ENCODE data around the gene GLI2. TPM values are rescaled to one million over a fixed set of nuclear protein-coding genes. Genes with fewer than 3 reads are reported as not detected.

Gene GLI2
- total RNA-seq, 2 experiments from 2014 or later: not detected

GRCh38 chr2:120700659-120701058 lies 35.0 kb upstream of the GLI2 start:
- H3K4me3 Mint-ChIP-seq: no peak overlapping the region
- DNase-seq: no peak
- no peaks in the 10 kb centered on the region for H3K9me3 Mint-ChIP-seq (ENCODE audit: low read depth)
- ChIA-PET CTCF (no interaction called here), POLR2A (no interaction called here)
- intact Hi-C loops (cut with DNase I, micrococcal nuclease): no loop called here
- H3K36me3 Mint-ChIP-seq (ENCODE audit: low read depth): no peaks in the 10 kb centered on the region
- ATAC-seq: no peak
- H3K4me1 Mint-ChIP-seq: peaks cover 2% of the 10 kb centered on the region
- peaks cover 15% of the 10 kb centered on the region for H3K27me3 Mint-ChIP-seq
- H3K27ac Mint-ChIP-seq: no peak overlapping the region

GRCh38 chr2:120701096-120701495 lies 34.6 kb upstream of the GLI2 start:
- CTCF ChIA-PET: no interaction called here
- Mint-ChIP-seq H3K9me3 (ENCODE audit: low read depth) (no peaks in the 10 kb centered on the region), H3K4me1 (no peaks in the 10 kb centered on the region), H3K36me3 (ENCODE audit: low read depth) (no peaks in the 10 kb centered on the region), H3K27me3 (peaks cover 13% of the 10 kb centered on the region), H3K27ac (no peak overlapping the region), H3K4me3 (no peak overlapping the region)
- POLR2A ChIA-PET: no interaction called here
- intact Hi-C loops (cut with DNase I, micrococcal nuclease): no loop called here
- no peak for ATAC-seq
- no peak for DNase-seq

- ChIA-PET POLR2A (no interaction called here), CTCF (no interaction called here)
- Mint-ChIP-seq H3K27ac (no peak overlapping the region), H3K36me3 (ENCODE audit: low read depth) (no peaks in the 10 kb centered on the region), H3K9me3 (ENCODE audit: low read depth) (no peaks in the 10 kb centered on the region), H3K27me3 (peaks cover 10% of the 10 kb centered on the region), H3K4me3 (no peak overlapping the region), H3K4me1 (no peaks in the 10 kb centered on the region)
- DNase-seq: no peak
- no peak for ATAC-seq
- intact Hi-C loops (cut with DNase I, micrococcal nuclease): no loop called here
Measured at GRCh38 chr2:120701499-120701898, 34.2 kb upstream of the GLI2 start.

GRCh38 chr2:120702061-120702460 lies 33.6 kb upstream of the GLI2 start:
- H3K36me3 Mint-ChIP-seq (ENCODE audit: low read depth): no peaks in the 10 kb centered on the region
- peaks cover 7% of the 10 kb centered on the region for H3K27me3 Mint-ChIP-seq
- no peaks in the 10 kb centered on the region for H3K9me3 Mint-ChIP-seq (ENCODE audit: low read depth)
- CTCF ChIA-PET: no interaction called here
- no peak overlapping the region for H3K27ac Mint-ChIP-seq
- POLR2A ChIA-PET: no interaction called here
- intact Hi-C loops (cut with DNase I, micrococcal nuclease): no loop called here
- ATAC-seq (no peak), DNase-seq (no peak)
- no peaks in the 10 kb centered on the region for H3K4me1 Mint-ChIP-seq
- no peak overlapping the region for H3K4me3 Mint-ChIP-seq

GRCh38 chr2:120702801-120703200 lies 32.9 kb upstream of the GLI2 start:
- H3K27me3 Mint-ChIP-seq: peaks cover 2% of the 10 kb centered on the region
- CTCF ChIA-PET: no interaction called here
- no peak overlapping the region for H3K4me3 Mint-ChIP-seq

GRCh38 chr2:120703330-120703994 lies 32.2 kb upstream of the GLI2 start:
- Mint-ChIP-seq H3K36me3 (ENCODE audit: low read depth) (no peaks in the 10 kb centered on the region), H3K27ac (no peak overlapping the region), H3K4me1 (no peaks in the 10 kb centered on the region), H3K9me3 (ENCODE audit: low read depth) (no peaks in the 10 kb centered on the region), H3K4me3 (no peak overlapping the region), H3K27me3 (peaks cover 4% of the 10 kb centered on the region)
- DNase-seq (no peak), ATAC-seq (no peak)
- POLR2A ChIA-PET: no interaction called here
- CTCF ChIA-PET: interaction anchor here (1.3 kb wide), 1 partner anchor 16 kb away, joined by 4 read pairs; no protein-coding TSS in a partner anchor
- intact Hi-C loops (cut with DNase I, micrococcal nuclease): no loop called here

More at GRCh38 chr2:120702801-120703200, 32.9 kb upstream of the GLI2 start:
- POLR2A ChIA-PET: no interaction called here
- Mint-ChIP-seq H3K9me3 (ENCODE audit: low read depth) (no peaks in the 10 kb centered on the region), H3K4me1 (no peaks in the 10 kb centered on the region), H3K36me3 (ENCODE audit: low read depth) (no peaks in the 10 kb centered on the region), H3K27ac (no peak overlapping the region)
- DNase-seq (no peak), ATAC-seq (no peak)
- intact Hi-C loops (cut with DNase I, micrococcal nuclease): no loop called here

- DNase-seq (no peak), ATAC-seq (no peak)
- Mint-ChIP-seq H3K27me3 (peaks cover 2% of the 10 kb centered on the region), H3K4me1 (no peaks in the 10 kb centered on the region), H3K4me3 (no peak overlapping the region), H3K27ac (no peak overlapping the region), H3K36me3 (ENCODE audit: low read depth) (no peaks in the 10 kb centered on the region), H3K9me3 (ENCODE audit: low read depth) (no peaks in the 10 kb centered on the region)
- ChIA-PET POLR2A (no interaction called here), CTCF (interaction anchor here (1.3 kb wide), 1 partner anchor 17 kb away, joined by 4 read pairs; no protein-coding TSS in a partner anchor)
- intact Hi-C loops (cut with DNase I, micrococcal nuclease): no loop called here
Measured at GRCh38 chr2:120704696-120705095, 31.0 kb upstream of the GLI2 start.

- DNase-seq (no peak), ATAC-seq (no peak)
- no peak overlapping the region for H3K4me3 Mint-ChIP-seq
- no peak overlapping the region for H3K27ac Mint-ChIP-seq
- intact Hi-C loops (cut with DNase I, micrococcal nuclease): no loop called here
- H3K27me3 Mint-ChIP-seq: peaks cover 8% of the 10 kb centered on the region
- H3K36me3 Mint-ChIP-seq (ENCODE audit: low read depth): no peaks in the 10 kb centered on the region
- no peaks in the 10 kb centered on the region for H3K9me3 Mint-ChIP-seq (ENCODE audit: low read depth)
- H3K4me1 Mint-ChIP-seq: no peaks in the 10 kb centered on the region
- POLR2A ChIA-PET: no interaction called here
- CTCF ChIA-PET: no interaction called here
Measured at GRCh38 chr2:120707816-120708215, 27.9 kb upstream of the GLI2 start.

- H3K36me3 Mint-ChIP-seq (ENCODE audit: low read depth): no peaks in the 10 kb centered on the region
- H3K4me3 Mint-ChIP-seq: no peak overlapping the region
- POLR2A ChIA-PET: no interaction called here
- CTCF ChIA-PET: no interaction called here
- DNase-seq (no peak), ATAC-seq (no peak)
- no peaks in the 10 kb centered on the region for H3K4me1 Mint-ChIP-seq
- intact Hi-C loops (cut with DNase I, micrococcal nuclease): no loop called here
- peaks cover 10% of the 10 kb centered on the region for H3K27me3 Mint-ChIP-seq
- no peak overlapping the region for H3K27ac Mint-ChIP-seq
- no peaks in the 10 kb centered on the region for H3K9me3 Mint-ChIP-seq (ENCODE audit: low read depth)
Measured at GRCh38 chr2:120708944-120709607, 26.6 kb upstream of the GLI2 start.

GRCh38 chr2:120709608-120710041 lies 26.0 kb upstream of the GLI2 start:
- Mint-ChIP-seq H3K4me1 (no peaks in the 10 kb centered on the region), H3K27ac (no peak overlapping the region), H3K4me3 (no peak overlapping the region), H3K36me3 (ENCODE audit: low read depth) (no peaks in the 10 kb centered on the region), H3K27me3 (peaks cover 12% of the 10 kb centered on the region), H3K9me3 (ENCODE audit: low read depth) (no peaks in the 10 kb centered on the region)
- no peak for ATAC-seq
- ChIA-PET POLR2A (no interaction called here), CTCF (no interaction called here)
- intact Hi-C loops (cut with DNase I, micrococcal nuclease): no loop called here
- no peak for DNase-seq

- peaks cover 13% of the 10 kb centered on the region for H3K27me3 Mint-ChIP-seq
- ATAC-seq (no peak), DNase-seq (no peak)
- no peaks in the 10 kb centered on the region for H3K36me3 Mint-ChIP-seq (ENCODE audit: low read depth)
- H3K27ac Mint-ChIP-seq: no peak overlapping the region
- no peak overlapping the region for H3K4me3 Mint-ChIP-seq
- ChIA-PET POLR2A (no interaction called here), CTCF (interaction anchor here (0.7 kb wide), 2 partner anchors 261 to 332 kb away, joined by 3 to 4 read pairs; no protein-coding TSS in a partner anchor)
- no peaks in the 10 kb centered on the region for H3K4me1 Mint-ChIP-seq
- intact Hi-C loops (cut with DNase I, micrococcal nuclease): no loop called here
- no peaks in the 10 kb centered on the region for H3K9me3 Mint-ChIP-seq (ENCODE audit: low read depth)
Measured at GRCh38 chr2:120710256-120710655, 25.4 kb upstream of the GLI2 start.

GRCh38 chr2:120711694-120712093 lies 24.0 kb upstream of the GLI2 start:
- POLR2A ChIA-PET: interaction anchor here (0.5 kb wide), 1 partner anchor 13 kb away, joined by 3 read pairs; no protein-coding TSS in a partner anchor
- no peaks in the 10 kb centered on the region for H3K4me1 Mint-ChIP-seq

More at GRCh38 chr2:120711694-120712093, 24.0 kb upstream of the GLI2 start:
- H3K36me3 Mint-ChIP-seq (ENCODE audit: low read depth): no peaks in the 10 kb centered on the region
- DNase-seq (no peak), ATAC-seq (no peak)
- intact Hi-C loops (cut with DNase I, micrococcal nuclease): no loop called here
- H3K9me3 Mint-ChIP-seq (ENCODE audit: low read depth): no peaks in the 10 kb centered on the region
- H3K4me3 Mint-ChIP-seq: no peak overlapping the region
- H3K27ac Mint-ChIP-seq: no peak overlapping the region
- peaks cover 13% of the 10 kb centered on the region for H3K27me3 Mint-ChIP-seq
- CTCF ChIA-PET: interaction anchor here (1.3 kb wide), 1 partner anchor 16 kb away, joined by 4 read pairs; no protein-coding TSS in a partner anchor
